GM12873 (cell line): ENCODE results near the gene ITGAV.

Experiments
- CTCF ChIP-seq: IDR thresholded peaks from 2 replicates; pipeline ENCODE4 v1.5.1; 2012; ENCODE audit warnings: low read depth, mild to moderate bottlenecking, moderate library complexity, low read length, control low read depth; ENCODE audit not compliant: insufficient read depth; ENCODE audit errors: missing control alignments

ITGAV gene

GRCh38 chr2:186695081-186695756, 105.4 kb downstream of the ITGAV start:
- TF ChIP-seq CTCF: no peak

- no peak for TF ChIP-seq CTCF
These were observed 106.4 kb downstream of the ITGAV start for GRCh38 chr2:186696290-186696689.

- TF ChIP-seq CTCF: no peak
These were observed 106.9 kb downstream of the ITGAV start for GRCh38 chr2:186696804-186697203.

GRCh38 chr2:186697536-186697935, 107.7 kb downstream of the ITGAV start:
- no peak for TF ChIP-seq CTCF

GRCh38 chr2:186699742-186700141, 109.9 kb downstream of the ITGAV start:
- no peak for TF ChIP-seq CTCF

GRCh38 chr2:186702006-186702405, 112.2 kb downstream of the ITGAV start:
- no peak for TF ChIP-seq CTCF

GRCh38 chr2:186702501-186702900, 112.6 kb downstream of the ITGAV start:
- no peak for TF ChIP-seq CTCF
